AG09319 (cell line): ENCODE measurements around the gene CLTRN.
"Not testable (repeated sequence)": the region's sequence is repeated elsewhere in the genome, so short reads cannot be mapped to it uniquely, and the experiment has no call there.

Experiments used
- DNase-seq: peaks from one replicate; pipeline ENCODE4 v3.0.0-alpha.2; 2010; ENCODE audit warnings: low read depth; ENCODE audit errors: extremely low read depth
- TF ChIP-seq, protein P1 (sequence below): IDR thresholded peaks from 2 replicates; pipeline ENCODE4 v1.5.1; 2011; ENCODE audit warnings: low read depth, mild to moderate bottlenecking, inconsistent platforms, low read length, moderate library complexity

CLTRN gene, protein sequence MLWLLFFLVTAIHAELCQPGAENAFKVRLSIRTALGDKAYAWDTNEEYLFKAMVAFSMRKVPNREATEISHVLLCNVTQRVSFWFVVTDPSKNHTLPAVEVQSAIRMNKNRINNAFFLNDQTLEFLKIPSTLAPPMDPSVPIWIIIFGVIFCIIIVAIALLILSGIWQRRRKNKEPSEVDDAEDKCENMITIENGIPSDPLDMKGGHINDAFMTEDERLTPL

DNA sequence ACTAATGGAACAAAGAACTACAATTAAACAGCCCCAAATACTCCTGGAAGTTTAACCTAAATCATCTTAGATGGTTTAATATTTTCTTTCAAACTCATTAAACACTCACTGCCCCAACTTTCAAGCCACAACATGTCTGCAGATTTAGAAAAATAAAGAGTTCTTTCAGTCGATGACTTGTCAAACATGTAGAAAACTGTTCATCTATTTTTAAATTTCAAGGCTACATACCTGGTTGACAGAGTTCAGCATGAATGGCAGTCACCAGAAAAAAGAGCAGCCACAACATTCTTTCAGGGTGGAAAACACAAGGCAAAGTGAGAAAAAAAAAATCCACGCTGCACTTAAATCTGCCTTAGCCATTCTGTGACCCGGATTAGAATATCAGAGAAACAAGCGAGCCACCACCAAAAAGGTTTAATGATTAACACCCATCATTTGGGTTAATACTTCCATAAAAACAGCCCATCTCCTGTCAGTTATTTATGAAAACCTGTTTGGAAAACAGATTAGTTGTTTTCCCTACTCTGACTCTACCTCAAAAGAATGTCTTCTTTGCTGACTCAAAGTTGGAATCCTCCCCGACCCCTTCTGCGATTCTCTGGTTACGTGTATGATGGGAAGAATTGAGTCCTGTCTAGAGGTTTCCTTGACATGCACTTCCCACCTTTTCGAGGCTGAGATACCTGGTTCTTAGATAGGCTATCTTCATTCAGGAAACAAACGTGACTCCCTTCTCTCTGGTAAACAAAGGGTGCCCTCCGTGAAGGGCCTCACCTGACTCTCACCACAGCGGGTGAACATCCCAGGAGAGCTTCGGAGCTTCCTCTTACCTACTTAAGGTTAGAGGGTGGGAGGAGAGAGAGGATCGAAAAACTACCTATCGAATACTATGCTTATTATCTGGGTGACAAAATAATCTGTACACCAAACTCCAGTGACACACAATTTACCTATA lies at the start of gene CLTRN:
Gene CLTRN (minus strand): TSS at position 319 of the 958 bp plus-strand sequence. CDS start 30 bp downstream, at position 289.
- no peak for DNase-seq
- TF ChIP-seq, protein P1, sequence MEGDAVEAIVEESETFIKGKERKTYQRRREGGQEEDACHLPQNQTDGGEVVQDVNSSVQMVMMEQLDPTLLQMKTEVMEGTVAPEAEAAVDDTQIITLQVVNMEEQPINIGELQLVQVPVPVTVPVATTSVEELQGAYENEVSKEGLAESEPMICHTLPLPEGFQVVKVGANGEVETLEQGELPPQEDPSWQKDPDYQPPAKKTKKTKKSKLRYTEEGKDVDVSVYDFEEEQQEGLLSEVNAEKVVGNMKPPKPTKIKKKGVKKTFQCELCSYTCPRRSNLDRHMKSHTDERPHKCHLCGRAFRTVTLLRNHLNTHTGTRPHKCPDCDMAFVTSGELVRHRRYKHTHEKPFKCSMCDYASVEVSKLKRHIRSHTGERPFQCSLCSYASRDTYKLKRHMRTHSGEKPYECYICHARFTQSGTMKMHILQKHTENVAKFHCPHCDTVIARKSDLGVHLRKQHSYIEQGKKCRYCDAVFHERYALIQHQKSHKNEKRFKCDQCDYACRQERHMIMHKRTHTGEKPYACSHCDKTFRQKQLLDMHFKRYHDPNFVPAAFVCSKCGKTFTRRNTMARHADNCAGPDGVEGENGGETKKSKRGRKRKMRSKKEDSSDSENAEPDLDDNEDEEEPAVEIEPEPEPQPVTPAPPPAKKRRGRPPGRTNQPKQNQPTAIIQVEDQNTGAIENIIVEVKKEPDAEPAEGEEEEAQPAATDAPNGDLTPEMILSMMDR, result no peak

DNA sequence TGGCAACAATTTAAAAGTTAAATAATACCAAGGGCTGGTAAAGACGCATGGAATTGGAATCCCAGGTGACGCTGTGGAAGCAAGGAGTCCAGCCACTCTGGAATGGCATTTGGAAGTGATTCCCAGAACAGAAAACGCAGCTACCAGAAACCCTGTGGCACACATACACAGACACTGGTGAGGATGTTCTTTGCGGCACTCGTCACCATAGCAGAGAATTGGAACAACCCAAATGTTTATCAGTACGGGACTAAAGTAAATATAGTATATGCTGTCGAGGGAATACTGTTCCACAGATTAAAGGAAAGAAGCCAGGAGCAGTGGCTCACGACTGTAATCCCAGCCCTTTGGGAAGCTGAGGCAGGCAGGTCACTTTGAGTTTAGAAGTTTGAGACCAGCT lies 39.7 kb upstream of the CLTRN start:
- DNase-seq, result not testable (repeated sequence)

DNA sequence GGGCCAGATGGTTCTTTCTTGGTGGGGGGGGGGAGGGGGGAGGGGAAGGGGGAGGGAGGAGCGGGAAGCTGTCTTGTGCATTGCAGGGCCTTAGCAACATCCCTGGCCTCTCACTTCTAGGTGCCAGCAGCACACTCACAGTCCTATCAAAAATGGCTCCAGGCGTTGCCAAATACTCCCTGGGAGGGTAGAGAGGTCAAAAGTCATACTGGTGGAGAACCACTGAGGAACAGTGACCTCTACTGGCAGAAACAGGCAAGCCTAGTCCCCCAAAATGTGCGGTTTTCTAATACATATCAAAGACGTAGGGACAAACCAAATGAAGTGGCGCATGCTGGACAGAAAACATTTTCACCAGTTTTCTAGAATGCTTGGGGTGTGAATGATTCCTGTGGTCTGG lies 39.2 kb upstream of the CLTRN start:
- DNase-seq, result not testable (repeated sequence)

DNA sequence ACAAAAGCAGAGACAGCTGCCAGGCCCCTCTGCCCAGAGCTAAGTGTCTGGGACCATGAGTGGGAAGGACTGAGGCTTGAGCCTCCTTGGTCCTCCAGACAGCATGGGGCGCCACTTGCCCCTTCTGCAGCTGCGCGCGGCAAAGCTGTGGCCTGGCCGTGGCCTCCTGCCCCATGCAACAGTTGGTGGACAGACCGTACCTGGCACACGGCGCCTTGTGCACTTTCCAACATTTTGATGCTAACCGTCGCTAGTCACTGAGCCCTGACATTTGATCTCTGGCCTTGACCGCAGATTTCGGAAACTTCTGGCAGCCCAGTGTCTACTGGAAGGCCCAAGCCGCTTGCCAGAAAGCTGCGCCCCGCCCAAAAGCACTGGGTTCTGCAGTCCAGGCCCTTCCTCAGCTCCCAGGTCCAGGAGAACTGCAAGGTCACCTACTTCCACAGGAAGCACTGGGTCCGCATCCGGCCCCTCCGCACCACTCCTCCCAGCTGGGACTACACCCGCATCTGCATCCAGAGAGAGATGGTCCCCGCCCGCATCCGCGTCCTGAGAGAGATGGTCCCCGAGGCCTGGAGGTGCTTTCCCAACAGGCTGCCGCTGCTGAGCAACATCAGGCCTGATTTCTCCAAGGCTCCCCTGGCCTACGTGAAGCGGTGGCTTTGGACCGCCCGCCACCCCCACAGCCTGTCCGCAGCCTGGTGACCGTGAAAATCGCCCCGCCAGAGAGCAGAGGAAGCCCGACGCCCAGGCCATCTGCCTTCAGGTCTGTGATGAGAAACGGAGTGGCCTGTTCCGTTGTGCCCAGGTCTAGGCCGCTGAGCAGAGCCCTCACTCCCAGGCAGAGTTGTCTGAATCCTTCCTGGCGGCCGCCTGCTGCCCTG lies 38.1 kb upstream of the CLTRN start:
- no peak for DNase-seq
- TF ChIP-seq, protein P1, result no peak

DNA sequence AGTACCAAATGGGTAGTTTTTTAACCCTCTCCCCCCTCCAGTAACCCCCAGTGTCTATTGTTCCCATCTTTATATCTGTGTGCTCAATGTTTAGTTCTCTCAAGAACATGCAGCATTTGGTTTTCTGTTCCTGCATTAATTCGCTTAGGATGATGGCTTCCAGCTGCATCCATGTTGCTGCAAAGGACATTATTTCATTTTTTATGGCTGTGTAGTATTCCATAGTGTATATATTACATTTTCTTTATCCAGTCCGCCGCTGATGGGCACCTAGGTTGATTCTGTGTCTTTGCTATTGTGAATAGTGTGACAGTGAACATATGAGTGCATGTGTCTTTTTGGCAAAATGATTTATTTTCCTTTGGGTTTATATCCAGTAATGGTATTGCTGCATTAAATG lies 31.9 kb upstream of the CLTRN start:
- TF ChIP-seq, protein P1, result no peak
- DNase-seq, result no peak

DNA sequence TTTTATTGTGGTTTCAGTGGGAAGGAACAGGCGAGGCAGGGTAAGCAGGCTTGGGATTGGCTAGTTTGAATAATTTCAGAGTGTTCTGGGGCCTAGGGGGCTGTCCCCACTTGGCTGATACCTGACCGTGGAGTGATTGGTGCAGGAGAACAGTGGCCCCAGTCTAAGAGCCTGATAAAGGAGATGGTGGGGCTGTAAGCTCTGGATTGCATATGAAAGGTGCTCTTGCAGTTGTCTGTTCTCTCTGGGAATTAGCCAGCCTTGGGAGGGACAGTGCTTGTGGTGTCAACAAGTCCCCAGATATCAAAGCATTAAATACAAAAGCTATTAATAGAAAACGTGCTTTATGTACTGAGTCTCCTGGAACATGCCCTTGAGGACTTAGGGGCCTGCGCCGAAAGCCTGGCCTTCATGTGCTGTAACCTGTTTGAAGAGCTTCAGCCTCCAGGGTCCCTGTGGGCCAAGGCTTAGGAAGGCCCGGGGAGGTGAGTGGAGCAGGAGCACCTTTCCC lies 30.4 kb upstream of the CLTRN start:
- DNase-seq, result no peak
- TF ChIP-seq, protein P1, result no peak

DNA sequence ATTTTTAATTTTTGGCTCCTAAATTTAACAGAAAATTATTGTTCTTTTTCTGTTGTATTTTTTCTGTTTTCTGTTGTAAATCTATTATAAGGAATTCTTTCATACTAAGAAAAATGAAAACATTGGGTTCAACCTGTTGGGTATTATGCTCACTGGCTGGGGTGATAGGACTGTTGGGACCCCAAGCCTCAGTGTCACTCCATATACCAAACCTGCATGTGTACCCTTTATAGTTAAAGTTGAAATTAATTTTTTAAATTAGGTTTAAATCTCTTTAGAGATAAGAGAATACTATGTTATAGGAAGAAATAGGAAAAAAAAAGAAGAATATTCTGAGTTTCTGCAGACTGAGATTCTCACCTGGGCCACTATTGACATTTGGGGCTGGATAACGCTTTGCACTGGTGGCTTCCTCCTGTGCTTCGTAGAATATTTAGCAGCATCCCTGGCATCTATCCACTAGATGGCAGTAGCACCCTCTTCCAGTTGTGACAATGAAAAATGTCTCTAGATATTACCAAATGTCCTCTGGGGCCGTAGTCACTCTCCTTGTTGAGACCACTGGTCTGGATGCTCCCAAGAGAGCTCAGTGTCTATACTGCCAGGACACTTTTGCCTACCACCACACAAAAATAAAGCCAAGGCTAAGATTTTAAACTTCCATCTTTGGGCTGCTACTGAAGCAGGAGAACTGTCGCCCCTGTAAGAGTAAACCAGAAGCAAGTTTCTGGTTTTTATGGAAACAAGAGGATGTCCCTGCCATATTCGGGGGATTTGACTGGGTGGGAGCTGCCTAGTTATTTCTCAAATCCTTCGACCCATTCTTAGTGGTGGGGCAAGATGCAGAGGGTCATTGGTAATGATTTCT lies 22.4 kb upstream of the CLTRN start:
- TF ChIP-seq, protein P1, result peak; percentile 86
- DNase-seq, result peak; percentile 23
